SJCRH30 (cell line): ENCODE results near the gene EDA. TPM values are rescaled to one million over a fixed set of nuclear protein-coding genes. Genes with fewer than 3 reads are reported as not detected.

Experiments
- DNase-seq, 2 experiments: peaks; one replicate each; pipeline ENCODE4 v3.0.0-alpha.2; 2015 to 2020
- H3K27ac ChIP-seq: fragments of 250-450 bp; sonication (Bioruptor Pico); 2 replicates; pipeline ENCODE4 v1.5.1; 2020; ENCODE audit warnings: mild to moderate bottlenecking, moderate library complexity
- H3K27me3 ChIP-seq: fragments of 250-450 bp; sonication (Bioruptor Pico); 2 replicates; pipeline ENCODE4 v1.5.1; 2020; ENCODE audit warnings: mild to moderate bottlenecking, moderate library complexity
- H3K36me3 ChIP-seq: fragments of 250-450 bp; sonication (Bioruptor Pico); 2 replicates; pipeline ENCODE4 v1.5.1; 2020; ENCODE audit warnings: mild to moderate bottlenecking, moderate library complexity
- H3K4me1 ChIP-seq: fragments of 250-450 bp; sonication (Bioruptor Pico); 2 replicates; pipeline ENCODE4 v1.5.1; 2020; ENCODE audit warnings: mild to moderate bottlenecking, moderate library complexity
- H3K4me3 ChIP-seq: fragments of 250-450 bp; sonication (Bioruptor Pico); 2 replicates; pipeline ENCODE4 v1.5.1; 2020; ENCODE audit warnings: mild to moderate bottlenecking, moderate library complexity
- H3K9me3 ChIP-seq: fragments of 250-450 bp; sonication (Bioruptor Pico); replicated peaks from 2 replicates; pipeline ENCODE4 v1.5.1; 2020; ENCODE audit warnings: mild to moderate bottlenecking, moderate library complexity
- total RNA-seq: library from RNA; depleted of rRNA; stranded (reverse); fragments of >200 nt; shearing (Covaris generic); gene quantifications from 2 replicates; pipeline ENCODE4 v1.2.3, GENCODE V29; 2014

Gene EDA
- total RNA-seq, 1 experiment from 2014 or later = 1.6 TPM

DNA sequence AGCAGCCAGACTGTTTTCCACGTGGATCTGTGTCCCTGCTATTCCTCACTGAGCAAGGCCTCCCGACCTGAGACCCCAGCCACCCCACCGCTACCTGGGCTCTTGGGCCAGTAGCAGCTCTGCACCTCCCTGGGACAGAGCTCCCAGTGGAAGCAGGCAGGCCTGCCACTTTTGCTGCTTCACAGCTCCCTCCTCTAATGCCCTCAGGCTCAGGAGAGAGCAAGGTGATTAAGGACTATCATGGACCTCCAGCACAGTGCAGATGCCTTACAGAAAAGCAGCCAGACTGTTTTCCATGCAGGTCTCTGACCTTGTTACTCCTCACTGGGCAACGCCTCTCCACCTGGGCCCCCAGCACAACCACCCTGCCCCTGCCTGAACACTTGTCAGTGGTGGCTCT, 396.8 kb downstream of the EDA start:
- Histone ChIP-seq H3K4me3 (no peak overlapping the region), H3K27ac (no peak overlapping the region), H3K27me3 (no peaks in the 10 kb centered on the region), H3K36me3 (no peaks in the 10 kb centered on the region), H3K4me1 (no peaks in the 10 kb centered on the region), H3K9me3 (no peaks in the 10 kb centered on the region)
- DNase-seq = no peak

DNA sequence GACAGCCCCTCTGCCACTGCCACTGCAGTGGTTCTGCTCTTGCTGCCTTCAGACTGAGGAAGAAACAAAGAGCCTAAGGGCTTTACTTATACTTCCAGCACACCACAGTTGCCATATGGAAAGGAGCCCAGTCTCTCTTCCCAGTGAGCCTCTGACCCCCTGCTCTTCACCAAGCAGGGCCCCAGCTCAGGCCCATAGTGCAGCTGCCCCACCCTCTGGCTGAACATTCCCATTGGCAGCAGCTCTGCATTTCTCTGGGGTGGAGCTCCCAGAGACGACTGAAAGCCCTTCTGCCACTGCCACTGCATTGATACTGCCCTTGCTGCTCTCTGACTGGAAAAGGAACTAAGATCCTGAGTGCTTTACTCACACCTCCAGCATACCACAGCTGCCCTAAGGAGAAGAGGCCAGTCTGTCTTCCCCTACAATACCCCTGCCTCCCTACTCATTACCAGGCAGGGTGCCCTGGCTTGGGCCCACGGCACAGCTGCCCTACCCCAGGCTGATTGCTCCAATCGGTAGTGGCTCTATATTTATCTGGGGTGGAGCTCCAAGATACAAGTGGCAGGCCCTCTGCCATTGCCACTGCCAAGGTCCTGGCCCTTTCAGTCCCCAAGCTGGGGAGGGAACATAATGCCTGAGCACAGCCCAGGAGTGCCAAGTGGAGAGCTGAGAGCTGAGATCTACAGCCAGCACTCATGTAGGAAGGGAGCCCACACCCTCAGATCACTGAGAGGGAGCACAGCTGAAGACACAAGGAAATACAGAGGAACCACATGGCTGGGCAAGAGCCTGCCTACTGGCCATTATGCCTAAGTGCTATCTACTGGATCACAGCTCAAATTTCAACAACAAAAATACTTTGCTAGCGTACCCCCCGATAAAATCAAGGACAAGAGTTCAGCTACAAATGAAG, 397.8 kb downstream of the EDA start:
- DNase-seq = no peak
- Histone ChIP-seq H3K4me3 (no peak overlapping the region), H3K4me1 (no peaks in the 10 kb centered on the region), H3K36me3 (no peaks in the 10 kb centered on the region), H3K27me3 (no peaks in the 10 kb centered on the region), H3K27ac (no peak overlapping the region), H3K9me3 (no peaks in the 10 kb centered on the region)

DNA sequence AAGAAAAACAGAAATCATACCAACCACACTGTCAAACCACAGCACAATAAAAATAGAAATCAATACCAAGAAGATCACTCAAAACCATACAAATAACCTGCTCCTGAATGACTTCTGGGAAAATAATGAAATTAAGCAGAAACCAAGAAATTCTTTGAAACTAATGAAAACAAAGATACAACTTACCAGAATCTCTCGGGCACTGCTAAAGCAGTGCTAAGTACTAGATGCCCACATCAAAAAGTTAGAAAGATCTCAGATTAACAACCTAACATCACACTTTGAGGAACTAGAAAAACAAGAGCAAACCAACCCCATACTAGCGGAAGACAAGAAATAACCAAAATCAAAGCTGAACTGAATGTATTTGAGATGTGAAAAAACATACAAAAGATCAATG, 400.6 kb downstream of the EDA start:
- H3K9me3 ChIP-seq = no peaks in the 10 kb centered on the region
- no peak overlapping the region for H3K4me3 ChIP-seq
- H3K27ac ChIP-seq = no peak overlapping the region
- H3K36me3 ChIP-seq = no peaks in the 10 kb centered on the region
- no peak for DNase-seq
- H3K27me3 ChIP-seq = no peaks in the 10 kb centered on the region
- no peaks in the 10 kb centered on the region for H3K4me1 ChIP-seq

DNA sequence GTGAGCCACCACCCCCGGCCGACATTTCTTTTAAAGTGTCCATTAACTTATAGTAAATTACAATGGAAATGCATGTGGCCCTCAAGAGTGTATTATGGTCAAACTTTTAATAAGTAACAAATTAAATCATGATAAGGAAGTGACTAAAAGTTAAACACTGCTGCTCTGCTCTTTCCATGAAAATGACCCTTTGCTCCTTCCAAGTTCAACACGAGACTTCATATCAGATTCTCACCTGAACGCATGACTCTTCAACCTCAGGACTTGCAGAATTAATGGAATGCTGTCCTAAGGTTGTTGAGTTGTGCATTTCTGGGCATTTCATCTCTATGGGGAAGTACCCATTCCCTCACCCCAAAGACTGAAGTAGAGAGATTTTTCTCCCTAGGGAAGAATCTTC, 406.7 kb downstream of the EDA start:
- DNase-seq = no peak
- no peaks in the 10 kb centered on the region for H3K9me3 ChIP-seq

DNA sequence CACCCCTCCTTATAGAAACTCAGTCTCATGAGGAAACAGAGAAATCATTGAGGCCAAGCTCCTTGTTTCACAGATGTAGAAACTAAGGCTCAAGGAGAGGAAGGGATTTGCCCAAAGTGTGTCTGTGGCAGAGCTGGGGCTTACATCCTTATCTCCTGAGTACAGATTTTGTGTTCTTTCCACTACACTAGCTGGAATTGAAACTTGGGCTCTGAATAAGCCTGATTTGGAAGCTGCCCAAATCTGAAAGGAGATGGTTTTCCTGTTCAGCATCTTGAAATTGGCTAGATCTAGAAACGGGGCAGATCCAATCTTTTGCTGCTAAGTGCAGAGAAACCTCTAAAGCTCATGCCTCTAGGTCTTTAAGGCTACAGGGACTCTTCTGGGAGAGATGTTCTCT, 409.6 kb downstream of the EDA start:
- H3K27me3 ChIP-seq = no peaks in the 10 kb centered on the region
- H3K4me3 ChIP-seq = no peak overlapping the region
- H3K4me1 ChIP-seq = no peaks in the 10 kb centered on the region
- H3K36me3 ChIP-seq = no peaks in the 10 kb centered on the region
- no peaks in the 10 kb centered on the region for H3K9me3 ChIP-seq
- no peak for DNase-seq
- H3K27ac ChIP-seq = no peak overlapping the region

More for the DNA sequence above, 406.7 kb downstream of the EDA start:
- Histone ChIP-seq H3K4me1 (no peaks in the 10 kb centered on the region), H3K27me3 (no peaks in the 10 kb centered on the region), H3K27ac (no peak overlapping the region), H3K36me3 (no peaks in the 10 kb centered on the region), H3K4me3 (no peak overlapping the region)

DNA sequence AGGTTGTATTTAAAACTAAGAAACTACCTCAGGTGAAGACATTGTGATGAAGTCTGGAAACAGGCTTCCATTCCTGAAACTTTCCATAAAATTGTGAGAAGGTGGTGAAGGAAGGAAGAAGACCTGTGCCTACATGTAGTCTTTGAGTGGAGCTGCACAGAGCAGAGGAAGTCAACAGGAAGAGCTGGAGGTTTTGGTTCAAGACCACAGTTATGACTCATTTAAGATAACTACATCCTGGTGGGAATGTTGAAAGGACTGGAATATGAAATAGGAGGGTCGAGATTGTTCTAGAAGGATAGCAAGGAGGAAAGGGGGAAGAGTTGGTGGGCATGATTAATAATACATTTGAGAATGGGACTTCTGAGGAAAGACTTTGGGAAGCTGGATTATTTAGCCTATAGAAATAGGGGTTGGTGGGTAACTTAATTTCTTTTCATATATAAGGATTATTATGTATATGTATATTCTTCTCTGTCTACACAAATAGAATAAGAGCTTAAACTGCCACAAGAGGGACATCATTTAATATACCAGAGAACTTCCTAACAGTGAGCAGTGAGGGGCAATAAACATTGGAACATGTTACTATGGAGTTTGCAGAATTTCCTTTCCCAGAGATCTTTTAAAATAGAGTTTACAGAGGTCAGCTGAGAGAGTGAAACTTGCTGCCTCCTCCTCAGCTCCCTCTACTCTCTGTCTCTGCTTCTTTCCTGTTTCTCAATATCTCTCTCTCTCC, 410.4 kb downstream of the EDA start:
- Histone ChIP-seq H3K9me3 (no peaks in the 10 kb centered on the region), H3K4me3 (no peak overlapping the region), H3K27me3 (no peaks in the 10 kb centered on the region), H3K27ac (no peak overlapping the region), H3K4me1 (no peaks in the 10 kb centered on the region), H3K36me3 (no peaks in the 10 kb centered on the region)
- no peak for DNase-seq

DNA sequence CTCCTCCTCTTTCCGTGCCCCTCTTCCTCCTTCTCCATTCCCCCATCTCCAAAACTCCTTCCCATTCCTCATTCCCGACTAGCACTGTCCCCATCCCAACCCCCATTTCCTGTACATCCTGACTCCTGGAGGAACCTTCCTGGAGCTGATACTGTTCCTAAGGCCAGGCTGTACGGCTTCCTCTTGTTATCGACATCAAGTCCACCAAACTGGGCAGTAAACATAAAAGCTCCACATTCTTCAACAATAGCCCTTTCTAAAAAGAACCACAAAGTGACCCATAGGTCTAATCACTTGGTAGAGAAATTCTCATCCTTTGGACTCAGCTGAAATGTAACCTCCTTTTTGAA, 410.9 kb downstream of the EDA start:
- no peak overlapping the region for H3K27ac ChIP-seq
- H3K4me1 ChIP-seq = no peaks in the 10 kb centered on the region
- no peak for DNase-seq
- no peaks in the 10 kb centered on the region for H3K27me3 ChIP-seq
- no peaks in the 10 kb centered on the region for H3K36me3 ChIP-seq
- H3K9me3 ChIP-seq = no peaks in the 10 kb centered on the region
- H3K4me3 ChIP-seq = no peak overlapping the region

DNA sequence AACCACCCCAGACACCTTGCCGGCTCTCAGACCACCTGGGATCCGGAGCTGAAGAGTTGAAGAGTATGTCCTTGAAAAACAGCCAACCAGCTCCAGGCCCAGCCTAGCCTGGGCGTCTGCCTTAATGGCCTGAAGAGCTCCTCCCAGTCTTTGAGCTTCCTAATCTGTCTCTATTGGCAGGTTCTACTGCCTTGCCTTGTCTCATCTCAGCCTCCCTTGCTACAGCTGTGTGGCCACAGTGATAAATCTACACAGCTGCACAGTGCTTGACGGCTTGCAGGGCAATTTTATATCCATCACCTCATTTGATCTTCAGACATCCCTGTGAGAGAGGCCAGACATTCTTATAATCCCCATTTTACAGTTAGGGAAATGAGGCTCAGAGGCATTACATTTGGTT, 413.9 kb downstream of the EDA start:
- H3K36me3 ChIP-seq = no peaks in the 10 kb centered on the region
- no peaks in the 10 kb centered on the region for H3K4me1 ChIP-seq
- H3K4me3 ChIP-seq = no peak overlapping the region
- H3K27me3 ChIP-seq = no peaks in the 10 kb centered on the region
- no peak overlapping the region for H3K27ac ChIP-seq
- peak; percentile 13 to 42 for DNase-seq
- H3K9me3 ChIP-seq = no peaks in the 10 kb centered on the region

DNA sequence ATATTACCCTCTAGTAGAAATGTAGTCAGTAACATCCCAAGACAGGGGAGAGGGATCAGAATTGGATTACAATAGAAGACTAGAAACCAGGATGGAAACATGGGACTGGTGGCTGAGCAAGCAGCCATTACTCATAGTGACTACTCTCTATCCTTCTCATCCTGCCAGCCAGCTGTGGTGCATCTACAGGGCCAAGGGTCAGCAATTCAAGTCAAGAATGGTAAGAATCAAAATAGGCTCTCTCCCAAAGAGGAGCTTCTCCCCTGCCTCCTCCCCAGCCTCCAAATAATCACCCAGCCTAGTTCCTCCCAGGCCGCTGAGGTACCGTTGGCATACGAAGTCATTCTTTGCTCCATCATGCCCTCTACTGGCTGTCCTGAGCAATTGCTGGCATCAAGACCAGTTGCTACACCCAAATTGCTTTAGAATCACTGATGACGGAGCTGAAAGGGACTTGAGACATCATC, 414.4 kb downstream of the EDA start:
- H3K4me3 ChIP-seq = no peak overlapping the region
- H3K4me1 ChIP-seq = no peaks in the 10 kb centered on the region
- DNase-seq = peak; percentile 43 to 78
- H3K27me3 ChIP-seq = no peaks in the 10 kb centered on the region
- H3K9me3 ChIP-seq = no peaks in the 10 kb centered on the region
- no peak overlapping the region for H3K27ac ChIP-seq
- no peaks in the 10 kb centered on the region for H3K36me3 ChIP-seq

DNA sequence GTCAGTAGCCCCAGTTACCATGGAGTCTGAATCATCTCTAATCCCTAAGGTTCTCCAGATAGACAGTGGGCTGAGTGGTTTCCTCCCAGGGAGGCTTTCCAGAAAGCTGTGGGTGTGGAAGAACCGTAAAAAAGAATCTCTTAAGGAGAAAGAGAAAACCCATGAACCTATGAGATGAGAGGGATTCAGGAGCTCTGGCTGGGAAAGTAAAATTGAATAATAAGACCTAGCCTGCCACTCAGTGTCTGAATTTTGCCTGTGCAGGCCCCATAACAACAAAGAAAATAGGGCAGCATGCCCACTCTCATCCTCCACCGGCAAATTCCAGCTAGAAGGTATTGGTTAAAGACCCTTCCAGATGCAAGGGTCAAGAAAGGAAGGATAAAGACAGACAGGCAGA, 416.9 kb downstream of the EDA start:
- DNase-seq = no peak
- H3K4me1 ChIP-seq = no peaks in the 10 kb centered on the region
- H3K27me3 ChIP-seq = no peaks in the 10 kb centered on the region
- no peak overlapping the region for H3K27ac ChIP-seq
- H3K36me3 ChIP-seq = no peaks in the 10 kb centered on the region
- H3K4me3 ChIP-seq = no peak overlapping the region
- H3K9me3 ChIP-seq = no peaks in the 10 kb centered on the region

DNA sequence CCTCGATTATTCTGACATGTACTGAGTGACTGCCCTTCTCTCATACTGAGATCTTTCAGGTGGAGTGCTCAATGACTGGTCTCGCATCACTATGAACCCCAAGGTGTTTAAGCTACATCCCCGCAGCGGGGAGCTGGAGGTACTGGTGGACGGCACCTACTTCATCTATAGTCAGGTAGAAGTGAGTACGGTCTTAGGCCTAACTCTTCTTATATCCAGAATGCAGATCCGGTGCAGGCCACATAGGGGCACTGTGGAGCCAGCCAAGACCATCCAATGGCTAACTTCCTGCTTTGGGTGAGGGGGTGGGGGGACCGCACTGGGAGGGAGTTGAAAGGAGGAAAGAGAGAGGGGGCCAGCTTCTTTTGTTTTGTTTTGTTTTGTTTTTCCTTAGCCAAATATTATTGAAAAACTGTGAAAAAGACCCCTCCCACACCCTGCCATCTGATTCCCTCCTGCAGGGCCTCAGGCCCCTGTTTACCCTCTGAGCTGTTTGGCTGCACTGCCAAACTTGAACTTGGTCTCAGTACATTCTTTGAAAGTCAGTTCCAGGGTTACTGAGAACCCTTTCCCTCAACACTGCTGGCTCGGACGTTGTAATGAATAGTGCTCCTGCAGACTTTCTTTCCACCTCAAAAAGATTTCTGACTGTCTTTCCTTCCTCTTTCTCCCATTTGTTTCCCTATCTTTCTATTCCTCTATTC, 417.6 kb downstream of the EDA start:
- H3K4me1 ChIP-seq = no peaks in the 10 kb centered on the region
- no peak overlapping the region for H3K27ac ChIP-seq
- peak; percentile 46 to 58 for DNase-seq
- H3K36me3 ChIP-seq = no peaks in the 10 kb centered on the region
- H3K27me3 ChIP-seq = no peaks in the 10 kb centered on the region
- H3K9me3 ChIP-seq = no peaks in the 10 kb centered on the region
- no peak overlapping the region for H3K4me3 ChIP-seq

DNA sequence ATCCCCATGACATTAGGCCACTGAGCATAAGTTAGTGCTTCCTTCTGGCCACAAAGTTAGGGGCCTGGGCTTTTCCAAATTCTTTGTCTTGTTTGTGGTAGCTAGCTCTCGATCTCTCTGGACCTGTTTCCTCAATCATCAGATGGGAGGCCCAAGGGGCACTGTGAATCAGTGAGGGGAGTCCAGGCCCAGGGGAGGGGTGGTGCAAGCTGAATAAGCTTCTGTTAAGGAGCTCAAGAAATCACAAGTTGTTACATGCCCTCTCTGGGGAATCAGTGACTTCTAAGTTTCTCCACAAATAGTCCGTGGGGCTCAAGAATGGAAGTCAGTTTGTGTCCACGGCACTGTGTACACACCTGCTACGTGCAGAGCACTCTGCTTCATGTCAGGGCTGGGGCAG, 418.7 kb downstream of the EDA start:
- no peaks in the 10 kb centered on the region for H3K4me1 ChIP-seq
- no peak overlapping the region for H3K4me3 ChIP-seq
- no peaks in the 10 kb centered on the region for H3K27me3 ChIP-seq
- DNase-seq = no peak
- no peak overlapping the region for H3K27ac ChIP-seq
- no peaks in the 10 kb centered on the region for H3K9me3 ChIP-seq
- no peaks in the 10 kb centered on the region for H3K36me3 ChIP-seq

DNA sequence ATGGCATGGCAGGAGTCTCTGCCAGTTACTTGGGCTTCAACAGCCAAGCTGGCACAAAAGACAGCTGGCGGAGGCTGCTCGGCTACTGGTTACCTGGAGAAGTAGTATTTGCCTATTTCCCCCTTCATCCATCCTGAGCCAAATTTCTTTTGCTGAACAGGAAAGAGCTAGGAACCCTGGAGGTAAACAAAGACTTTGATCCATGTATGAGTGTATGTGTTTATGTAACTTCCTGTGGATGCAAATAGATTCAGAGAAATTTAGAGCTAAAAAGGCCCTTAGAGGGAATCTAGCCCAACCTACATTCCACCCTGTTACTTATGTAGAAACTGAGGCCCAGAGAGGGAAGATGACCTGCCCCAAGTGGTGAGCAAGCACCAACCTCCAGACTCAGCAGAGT, 422.6 kb downstream of the EDA start:
- Histone ChIP-seq H3K27me3 (no peaks in the 10 kb centered on the region), H3K9me3 (no peaks in the 10 kb centered on the region), H3K36me3 (no peaks in the 10 kb centered on the region), H3K4me1 (no peaks in the 10 kb centered on the region), H3K27ac (no peak overlapping the region), H3K4me3 (no peak overlapping the region)
- no peak for DNase-seq

DNA sequence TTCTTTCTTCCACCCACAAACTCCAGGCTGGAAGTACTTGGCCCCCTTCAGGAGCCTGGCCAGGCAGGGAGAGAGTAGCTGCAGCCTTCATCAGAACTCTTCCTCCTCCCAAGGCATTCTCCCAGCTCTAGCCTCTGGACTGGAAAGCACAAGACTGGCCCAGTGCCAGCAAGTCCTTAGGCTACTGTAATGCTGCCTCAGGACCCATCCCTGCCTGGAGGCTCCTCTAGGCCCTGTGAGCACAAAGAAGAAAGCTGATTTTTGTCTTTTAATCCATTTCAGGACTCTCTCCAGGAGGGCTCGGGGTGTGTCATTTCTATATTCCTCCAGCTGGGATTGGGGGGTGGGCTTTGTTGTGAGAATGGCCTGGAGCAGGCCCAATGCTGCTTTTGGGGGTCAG, 423.0 kb downstream of the EDA start:
- no peaks in the 10 kb centered on the region for H3K9me3 ChIP-seq
- H3K36me3 ChIP-seq = no peaks in the 10 kb centered on the region
- H3K4me1 ChIP-seq = no peaks in the 10 kb centered on the region
- DNase-seq = no peak
- no peak overlapping the region for H3K4me3 ChIP-seq
- H3K27me3 ChIP-seq = no peaks in the 10 kb centered on the region
- no peak overlapping the region for H3K27ac ChIP-seq

DNA sequence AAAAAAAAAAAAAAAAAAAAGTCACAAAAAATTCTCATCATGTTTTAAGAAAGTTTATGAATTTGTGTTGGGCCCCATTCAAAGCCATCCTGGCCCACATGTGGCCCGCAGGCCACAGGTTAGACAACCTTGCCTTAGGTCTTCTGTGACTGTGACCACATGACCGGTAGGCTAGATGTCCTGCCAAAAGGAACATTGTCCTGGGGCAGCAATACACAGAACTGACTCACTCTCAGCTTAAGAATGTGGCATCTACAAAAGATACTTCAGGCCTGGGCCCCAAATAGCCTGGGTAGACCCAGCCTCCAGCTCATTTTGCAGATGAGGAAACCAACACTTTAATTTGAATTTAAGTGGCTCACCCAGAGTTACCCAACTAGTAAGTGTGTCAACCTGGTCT, 423.8 kb downstream of the EDA start:
- DNase-seq = no peak
- Histone ChIP-seq H3K9me3 (no peaks in the 10 kb centered on the region), H3K4me3 (no peak overlapping the region), H3K4me1 (no peaks in the 10 kb centered on the region), H3K36me3 (no peaks in the 10 kb centered on the region), H3K27me3 (no peaks in the 10 kb centered on the region), H3K27ac (no peak overlapping the region)
